GM12878 (cell line): ENCODE measurements around the gene EYS. TPM values are rescaled to one million over a fixed set of nuclear protein-coding genes. Genes with fewer than 3 reads are reported as not detected.

Experiments
- CUX1 ChIP-seq: IDR thresholded peaks from 2 replicates; pipeline ENCODE4 v1.6.1; 2012; ENCODE audit warnings: improper control_type of control experiment, low read depth, low read length; ENCODE audit not compliant: insufficient replicate concordance
- E2F4 ChIP-seq: IDR thresholded peaks from 2 replicates; pipeline ENCODE4 v1.6.1; 2012; ENCODE audit warnings: low read depth, low read length, improper control_type of control experiment
- FOS ChIP-seq: IDR thresholded peaks from 3 replicates; pipeline ENCODE4 v1.6.1; 2011; ENCODE audit warnings: borderline replicate concordance; ENCODE audit not compliant: insufficient read length; ENCODE audit errors: extremely low read depth
- GATAD2B ChIP-seq: fragments of 450-650 bp; conservative IDR thresholded peaks from 2 replicates; pipeline ENCODE4 v1.6.1; 2017; ENCODE audit warnings: low read depth, mild to moderate bottlenecking, moderate library complexity
- HDGF ChIP-seq: fragments of 450-650 bp; IDR thresholded peaks from 2 replicates; pipeline ENCODE4 v1.6.1; 2016; ENCODE audit warnings: antibody characterized with exemption
- JUNB ChIP-seq: IDR thresholded peaks from 2 replicates; pipeline ENCODE4 v1.6.1; 2016; ENCODE audit warnings: antibody characterized with exemption, mild to moderate bottlenecking
- ZBTB40 ChIP-seq: fragments of 450-650 bp; IDR thresholded peaks from 2 replicates; pipeline ENCODE4 v1.6.1; 2016; ENCODE audit warnings: mild to moderate bottlenecking, moderate library complexity, borderline replicate concordance
- ZNF384 ChIP-seq: IDR thresholded peaks from 2 replicates; pipeline ENCODE4 v1.6.1; 2012; ENCODE audit warnings: low read depth, mild to moderate bottlenecking, low read length, improper control_type of control experiment, borderline replicate concordance
- polyA plus RNA-seq, 11 experiments: library from polyadenylated mRNA; depleted of rRNA in 4 of 11; unstranded in 6 of 11; stranded (reverse) in 5 of 11; fragments of >200 nt; fragmentation: Nextera tagmentation in 4 of 11; fragmentation: Illumina TruSeq in 1 of 11; extraction: Ambion mirVana in 4 of 11; extraction: Trizol in 1 of 11; gene quantifications; 1 replicate in 1 of 11; 2 replicates in 10 of 11; pipeline versions ENCODE4 v1.2.1 to v1.2.3, GENCODE V29; 2011 to 2016; ENCODE audit warnings: inconsistent platforms in 2 of 11, missing spikeins in 2 of 11, low read depth in 1 of 11
- total RNA-seq, 4 experiments: library from RNA; depleted of rRNA in 3 of 4; stranded (reverse); fragments of >200 nt in 3 of 4; fragmentation: Illumina TruSeq in 1 of 4; extraction: Trizol in 1 of 4; gene quantifications; 2 replicates each; pipeline versions ENCODE4 v1.2.1 to v1.2.3, GENCODE V29; 2013 to 2021

EYS gene
- total and polyA plus RNA-seq, 10 of the 15 experiments (the other 5 are each of a cell fraction or from before 2014, with no cell fraction given), result under 0.01 to 0.14 (median 0.02) TPM; not detected in 1

- TF ChIP-seq JUNB (peak; percentile 39; the same call in 1 of the 2 replicates), HDGF (no peak), ZBTB40 (peak; percentile 63; the same call in 1 of the 2 replicates), CUX1 (no peak), FOS (no peak), ZNF384 (no peak), E2F4 (no peak), GATAD2B (no peak)
- TF ChIP-seq, all 136 proteins: peak for 12
Measured at GRCh38 chr6:63683071-63683603, 2023.9 kb downstream of the EYS start (continued).
